Body of pancreas (tissue), 4 donors: Measurements from ENCODE around the gene PMPCA. TPM values are rescaled to one million over a fixed set of nuclear protein-coding genes. Genes with fewer than 3 reads are reported as not detected.

Source experiments
- ATAC-seq: fragments of 150-250 bp; one replicate; pipeline ENCODE4 v1.9.1; 2016
- DNase-seq, 4 donors: peaks; one replicate each; pipeline ENCODE4 v3.0.0-alpha.2; 2019
- H3K27ac ChIP-seq, 4 donors: fragments of 200-600 bp; sonication (generic); 1 replicate in 3 of 4; 2 replicates in 1 of 4; pipeline versions ENCODE4 v1.5.1 to v1.6.1; 2016 to 2019; ENCODE audit warnings: mild to moderate bottlenecking in 1 of 4, mixed read lengths in 1 of 4, moderate library complexity in 1 of 4
- H3K27me3 ChIP-seq, 2 donors: fragments of 200-600 bp; sonication (generic); one replicate each; pipeline ENCODE4 v1.6.0; 2016; ENCODE audit warnings: mild to moderate bottlenecking in 1 of 2
- H3K36me3 ChIP-seq, 2 donors: fragments of 200-600 bp; sonication (generic); replicated peaks in 1 of 2; 2 replicates each; pipeline ENCODE4 v1.5.1; 2016; ENCODE audit warnings: low read depth in 2 of 2; ENCODE audit not compliant: insufficient read depth in 1 of 2
- H3K4me1 ChIP-seq: fragments of 200-600 bp; sonication (generic); one replicate; pipeline ENCODE4 v1.6.0; 2016
- H3K4me3 ChIP-seq, 2 donors: fragments of 200-600 bp; sonication (generic); 1 replicate in 1 of 2; 2 replicates in 1 of 2; pipeline ENCODE4 v1.5.1; 2016 to 2019
- H3K9me3 ChIP-seq, 3 donors: fragments of 200-600 bp; sonication (generic); 1 replicate in 2 of 3; 2 replicates in 1 of 3; pipeline ENCODE4 v1.5.1; 2016
- POLR2A ChIP-seq, 3 donors: fragments of 450-650 bp; IDR thresholded peaks; one replicate each; pipeline ENCODE4 v1.6.1; 2016; ENCODE audit warnings: antibody characterized with exemption in 3 of 3, mild to moderate bottlenecking in 2 of 3
- WGBS, 2 donors: methylation state at CpG; one replicate each; pipeline ENCODE4 v1.1.5; 2017; 5-methylcytosine and 5-hydroxymethylcytosine counted together
- intact Hi-C: fragments of 100-400 bp; cut with DNase I; formaldehyde crosslinking; loops from one replicate; pipeline ENCODE4 v1.15.1; 2023
- total RNA-seq, 2 donors: library from RNA; depleted of rRNA; stranded (reverse); fragments of >200 nt; gene quantifications; one replicate each; pipeline ENCODE4 v1.1.0, GENCODE V29; 2016
- TF ChIP-seq, protein P1 (sequence below), 7 experiments: fragments of 450-650 bp in 4 of 7; fragments of 200-600 bp in 3 of 7; sonication (generic) in 3 of 7; IDR thresholded peaks; one replicate each; pipeline ENCODE4 v1.5.1; 2016 to 2019; ENCODE audit warnings: antibody characterized with exemption in 7 of 7

PMPCA gene, protein sequence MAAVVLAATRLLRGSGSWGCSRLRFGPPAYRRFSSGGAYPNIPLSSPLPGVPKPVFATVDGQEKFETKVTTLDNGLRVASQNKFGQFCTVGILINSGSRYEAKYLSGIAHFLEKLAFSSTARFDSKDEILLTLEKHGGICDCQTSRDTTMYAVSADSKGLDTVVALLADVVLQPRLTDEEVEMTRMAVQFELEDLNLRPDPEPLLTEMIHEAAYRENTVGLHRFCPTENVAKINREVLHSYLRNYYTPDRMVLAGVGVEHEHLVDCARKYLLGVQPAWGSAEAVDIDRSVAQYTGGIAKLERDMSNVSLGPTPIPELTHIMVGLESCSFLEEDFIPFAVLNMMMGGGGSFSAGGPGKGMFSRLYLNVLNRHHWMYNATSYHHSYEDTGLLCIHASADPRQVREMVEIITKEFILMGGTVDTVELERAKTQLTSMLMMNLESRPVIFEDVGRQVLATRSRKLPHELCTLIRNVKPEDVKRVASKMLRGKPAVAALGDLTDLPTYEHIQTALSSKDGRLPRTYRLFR
- total RNA-seq: 10 to 100 TPM; 23.6 to 25.1 TPM

DNA sequence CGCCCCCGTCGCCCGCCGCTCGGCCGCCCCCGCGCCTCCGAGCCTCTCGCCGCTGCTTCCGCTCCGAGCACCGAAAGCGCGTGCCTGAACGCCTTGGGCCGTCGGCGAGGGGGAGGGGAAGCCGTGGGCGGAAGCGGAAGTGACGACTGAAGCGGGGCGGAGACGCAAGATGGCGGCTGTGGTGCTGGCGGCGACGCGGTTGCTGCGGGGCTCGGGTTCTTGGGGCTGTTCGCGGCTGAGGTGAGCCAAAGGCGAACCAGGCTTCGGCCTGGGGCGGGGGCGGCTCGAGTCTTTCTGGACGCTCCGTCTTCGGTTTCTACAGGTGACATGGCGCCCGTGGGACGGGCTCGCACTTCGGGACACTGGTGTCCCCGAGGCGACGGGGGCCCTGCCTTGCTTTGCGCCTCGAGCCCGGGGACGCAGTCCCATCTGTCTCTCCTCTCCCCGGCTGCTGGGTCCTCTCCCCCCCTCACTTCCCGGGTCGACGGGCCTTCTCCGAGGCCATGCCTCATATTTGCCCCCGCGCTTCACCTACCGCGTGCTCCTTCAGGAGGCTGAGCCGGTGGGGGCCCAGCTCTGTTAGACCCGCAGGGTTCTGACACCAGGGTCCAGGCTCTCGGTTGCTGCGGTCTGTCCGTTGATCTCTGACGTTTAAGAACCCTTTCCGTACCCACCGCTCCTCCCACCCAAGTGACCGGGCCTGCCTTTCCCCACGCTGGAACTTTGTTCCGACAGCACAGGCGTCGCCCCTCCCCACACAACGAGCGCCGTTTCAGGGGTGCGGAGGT, at the start of gene PMPCA, which contains the start of gene ENTR1:
Gene PMPCA (plus strand): TSS at position 159 of the 788 bp plus-strand sequence. CDS start 11 bp downstream, at position 170.
Gene ENTR1 (minus strand): TSS at position 115 of the 788 bp plus-strand sequence. CDS start 217 bp downstream, outside the sequence.
- Histone ChIP-seq H3K27me3 (no peaks in the 10 kb centered on the region), H3K4me1 (peaks cover 27% of the 10 kb centered on the region), H3K4me3 (peak within 1 kb of the TSS; percentile 52 to 87), H3K9me3 (no peaks in the 10 kb centered on the region), H3K36me3 (peaks cover 0 to 18% of the 10 kb centered on the region in 2 donors), H3K27ac (peak within 1 kb of the TSS; percentile 59 to 82 (median 76))
- 0 to 1% methylated on average over 24 to 60 of the region's 83 CpGs for WGBS, 2 donors
- peak; percentile 91 to 94 (median 93) for DNase-seq
- ATAC-seq: peak; percentile 93
- TF ChIP-seq, protein P1, sequence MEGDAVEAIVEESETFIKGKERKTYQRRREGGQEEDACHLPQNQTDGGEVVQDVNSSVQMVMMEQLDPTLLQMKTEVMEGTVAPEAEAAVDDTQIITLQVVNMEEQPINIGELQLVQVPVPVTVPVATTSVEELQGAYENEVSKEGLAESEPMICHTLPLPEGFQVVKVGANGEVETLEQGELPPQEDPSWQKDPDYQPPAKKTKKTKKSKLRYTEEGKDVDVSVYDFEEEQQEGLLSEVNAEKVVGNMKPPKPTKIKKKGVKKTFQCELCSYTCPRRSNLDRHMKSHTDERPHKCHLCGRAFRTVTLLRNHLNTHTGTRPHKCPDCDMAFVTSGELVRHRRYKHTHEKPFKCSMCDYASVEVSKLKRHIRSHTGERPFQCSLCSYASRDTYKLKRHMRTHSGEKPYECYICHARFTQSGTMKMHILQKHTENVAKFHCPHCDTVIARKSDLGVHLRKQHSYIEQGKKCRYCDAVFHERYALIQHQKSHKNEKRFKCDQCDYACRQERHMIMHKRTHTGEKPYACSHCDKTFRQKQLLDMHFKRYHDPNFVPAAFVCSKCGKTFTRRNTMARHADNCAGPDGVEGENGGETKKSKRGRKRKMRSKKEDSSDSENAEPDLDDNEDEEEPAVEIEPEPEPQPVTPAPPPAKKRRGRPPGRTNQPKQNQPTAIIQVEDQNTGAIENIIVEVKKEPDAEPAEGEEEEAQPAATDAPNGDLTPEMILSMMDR (IDR thresholded peaks at IDR 0.05): peak in 1 of 7 experiments; percentile 3
- TF ChIP-seq POLR2A (IDR thresholded peaks at IDR 0.05): peak; percentile 59 to 91 (median 83)
- intact Hi-C loops: no loop called here

DNA sequence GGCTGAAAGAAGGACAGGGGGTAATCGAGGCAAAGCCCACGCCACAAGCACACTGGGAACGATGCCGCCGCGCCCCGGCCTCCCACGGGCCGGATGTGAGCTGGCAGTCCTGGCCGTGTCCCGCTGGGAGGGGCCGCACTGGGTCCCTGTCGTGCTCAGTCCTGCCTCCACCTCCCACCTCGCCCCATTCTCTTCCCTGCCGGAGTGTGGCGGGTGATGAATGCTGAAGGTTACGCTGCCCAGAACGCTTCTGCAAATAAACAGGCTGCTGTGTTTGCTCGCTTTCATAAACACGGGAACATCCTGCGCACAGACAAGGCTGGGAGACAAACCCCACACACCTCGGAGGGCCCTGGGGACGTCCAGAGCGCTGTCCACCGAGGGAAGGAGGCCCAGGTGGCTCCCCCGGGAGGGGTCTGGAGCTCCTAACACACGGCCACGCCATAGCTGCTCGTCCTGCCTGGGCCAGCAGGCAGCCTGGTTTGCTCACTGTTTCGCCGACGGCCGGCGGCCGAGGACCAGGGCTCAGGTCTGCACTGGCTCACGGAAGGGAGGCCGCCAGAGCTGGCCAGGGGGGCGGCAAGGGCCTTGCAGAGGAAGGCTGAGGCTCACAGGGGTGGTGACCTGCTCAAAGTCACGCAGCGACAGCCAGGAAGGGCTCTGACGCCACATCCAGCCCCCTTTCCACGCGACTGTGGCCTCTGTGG, 49.3 kb upstream of the PMPCA start:
- H3K27ac ChIP-seq: peak overlapping the region in 1 of 4 donors; percentile 39
- TF ChIP-seq, protein P1 (IDR thresholded peaks at IDR 0.05): no peak
- no peak for TF ChIP-seq POLR2A (IDR thresholded peaks at IDR 0.05)
- no peaks in the 10 kb centered on the region for H3K36me3 ChIP-seq
- H3K9me3 ChIP-seq: no peaks in the 10 kb centered on the region
- no peak for ATAC-seq
- no peak for DNase-seq
- WGBS, 2 donors: 81 to 87% methylated on average over 33 to 42 of the region's 43 CpGs
- intact Hi-C loops: no loop called here
- peaks cover 22% of the 10 kb centered on the region for H3K4me1 ChIP-seq
- no peaks in the 10 kb centered on the region for H3K27me3 ChIP-seq
- H3K4me3 ChIP-seq: no peak overlapping the region

DNA sequence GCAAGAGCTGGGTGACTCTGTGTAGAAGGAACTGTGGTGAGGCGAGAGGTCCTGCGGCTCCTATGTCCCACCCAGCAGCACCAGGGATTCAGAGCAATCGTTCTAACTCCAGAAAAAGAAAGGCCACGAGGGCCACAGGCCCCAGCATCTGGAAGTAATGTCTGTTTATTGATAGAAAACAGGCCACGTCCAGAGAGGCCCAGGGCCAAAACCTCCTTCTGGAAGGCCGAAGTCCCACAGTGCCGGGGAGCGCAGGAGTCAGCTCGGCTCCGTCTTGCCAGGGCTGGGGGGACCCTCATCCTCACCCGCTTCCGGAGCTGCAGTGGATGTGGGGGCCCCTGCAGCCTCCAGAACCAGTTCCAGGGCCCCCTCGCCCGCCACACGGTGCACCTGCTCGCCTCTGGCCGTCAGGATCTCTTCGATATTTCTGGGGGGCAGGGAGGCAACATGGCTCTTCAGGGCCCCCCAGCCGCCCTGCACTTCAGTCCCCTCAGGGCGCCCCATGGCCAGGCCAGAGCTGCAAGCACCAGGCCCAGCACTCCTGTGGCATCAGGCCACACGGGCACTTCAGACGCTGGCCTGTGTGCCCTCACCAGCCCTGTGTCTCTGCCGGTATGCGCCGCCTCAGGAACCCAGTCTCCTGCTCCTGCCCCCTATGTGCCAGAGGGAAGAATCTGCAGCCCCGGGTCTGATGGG, 48.6 kb upstream of the PMPCA start:
- Histone ChIP-seq H3K27me3 (no peaks in the 10 kb centered on the region), H3K27ac (peak overlapping the region in 1 of 4 donors; percentile 39), H3K9me3 (no peaks in the 10 kb centered on the region), H3K4me3 (no peak overlapping the region), H3K4me1 (peaks cover 22% of the 10 kb centered on the region), H3K36me3 (no peaks in the 10 kb centered on the region)
- WGBS, 2 donors: 81 to 87% methylated on average over 4 to 26 of the region's 26 CpGs
- ATAC-seq (no peak), DNase-seq (no peak)
- TF ChIP-seq POLR2A (IDR thresholded peaks at IDR 0.05): no peak
- TF ChIP-seq, protein P1 (IDR thresholded peaks at IDR 0.05): no peak
- intact Hi-C loops: no loop called here

DNA sequence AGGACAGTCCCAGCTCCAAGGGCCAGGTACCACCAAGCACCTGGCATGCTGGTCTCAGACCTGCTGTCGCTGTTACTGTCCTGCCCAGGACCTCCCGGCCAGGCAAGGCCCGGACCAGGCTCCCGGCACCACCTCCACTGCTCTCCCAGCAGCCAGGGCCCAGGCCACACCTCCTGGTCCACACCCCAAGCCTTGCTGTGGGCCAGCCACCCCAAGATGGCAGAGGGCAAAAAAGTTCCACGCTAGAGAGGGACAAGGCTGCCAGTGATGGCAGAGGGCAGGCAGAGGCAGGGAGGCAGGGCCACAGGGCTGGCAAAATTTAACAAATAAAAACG, 48.0 kb upstream of the PMPCA start:
- Histone ChIP-seq H3K9me3 (no peaks in the 10 kb centered on the region), H3K4me1 (peaks cover 22% of the 10 kb centered on the region), H3K27ac (peak overlapping the region; percentile 76 to 95 (median 95)), H3K27me3 (no peaks in the 10 kb centered on the region), H3K36me3 (no peaks in the 10 kb centered on the region), H3K4me3 (no peak overlapping the region)
- intact Hi-C loops: no loop called here
- WGBS, 2 donors: 68 to 75% methylated on average over 2 to 6 of the region's 6 CpGs
- no peak for DNase-seq
- ATAC-seq: no peak
- TF ChIP-seq POLR2A (IDR thresholded peaks at IDR 0.05): no peak
- TF ChIP-seq, protein P1 (IDR thresholded peaks at IDR 0.05): no peak
